OCI-LY7 (cell line): ENCODE data around the gene LDLRAD2.

Experiments used
- EZH2phosphoT487 ChIP-seq: fragments of 200-600 bp; sonication (generic); IDR thresholded peaks from 2 replicates; pipeline ENCODE4 v1.6.1; 2018; ENCODE audit warnings: low read depth, borderline replicate concordance, mild to moderate bottlenecking, mixed run types, antibody characterized with exemption, low read length, moderate library complexity, mixed read lengths
- TF ChIP-seq, protein P1 (sequence below): fragments of 200-600 bp; sonication (generic); conservative IDR thresholded peaks from 2 replicates; pipeline ENCODE4 v1.5.1; 2014; ENCODE audit warnings: mild to moderate bottlenecking, antibody characterized with exemption, low read length, moderate library complexity, mixed read lengths

DNA sequence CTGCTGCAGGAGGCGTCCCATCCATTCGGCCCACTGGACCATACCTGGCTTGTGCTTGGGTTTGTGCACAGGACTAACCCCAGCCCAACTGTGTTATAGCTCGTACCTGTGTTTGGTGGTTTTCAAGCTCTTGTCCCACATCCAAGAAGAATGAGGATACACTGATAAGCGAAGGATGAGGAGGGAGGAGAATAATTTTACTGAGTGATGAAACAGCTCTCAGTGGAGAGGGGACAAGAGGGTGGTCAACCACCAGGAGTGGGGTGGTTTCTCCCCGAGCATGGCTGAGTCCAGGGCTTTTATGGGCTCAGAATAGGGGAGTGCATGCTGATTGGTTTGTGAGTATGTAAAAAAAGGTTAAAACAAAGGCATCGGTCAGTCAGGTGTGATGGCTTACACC lies 17.0 kb upstream of the LDLRAD2 start:
- TF ChIP-seq, protein P1, sequence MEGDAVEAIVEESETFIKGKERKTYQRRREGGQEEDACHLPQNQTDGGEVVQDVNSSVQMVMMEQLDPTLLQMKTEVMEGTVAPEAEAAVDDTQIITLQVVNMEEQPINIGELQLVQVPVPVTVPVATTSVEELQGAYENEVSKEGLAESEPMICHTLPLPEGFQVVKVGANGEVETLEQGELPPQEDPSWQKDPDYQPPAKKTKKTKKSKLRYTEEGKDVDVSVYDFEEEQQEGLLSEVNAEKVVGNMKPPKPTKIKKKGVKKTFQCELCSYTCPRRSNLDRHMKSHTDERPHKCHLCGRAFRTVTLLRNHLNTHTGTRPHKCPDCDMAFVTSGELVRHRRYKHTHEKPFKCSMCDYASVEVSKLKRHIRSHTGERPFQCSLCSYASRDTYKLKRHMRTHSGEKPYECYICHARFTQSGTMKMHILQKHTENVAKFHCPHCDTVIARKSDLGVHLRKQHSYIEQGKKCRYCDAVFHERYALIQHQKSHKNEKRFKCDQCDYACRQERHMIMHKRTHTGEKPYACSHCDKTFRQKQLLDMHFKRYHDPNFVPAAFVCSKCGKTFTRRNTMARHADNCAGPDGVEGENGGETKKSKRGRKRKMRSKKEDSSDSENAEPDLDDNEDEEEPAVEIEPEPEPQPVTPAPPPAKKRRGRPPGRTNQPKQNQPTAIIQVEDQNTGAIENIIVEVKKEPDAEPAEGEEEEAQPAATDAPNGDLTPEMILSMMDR, result no peak
- no peak for TF ChIP-seq EZH2phosphoT487
